DND-41 (cell line): Measurements from ENCODE around the gene CENPH.
"Not testable (repeated sequence)": the region's sequence is repeated elsewhere in the genome, so short reads cannot be mapped to it uniquely, and the experiment has no call there.

Experiments used
- CTCF ChIP-seq: IDR thresholded peaks from 2 replicates; pipeline ENCODE4 v1.5.1; 2012; ENCODE audit warnings: borderline replicate concordance, low read length, moderate library complexity, mild to moderate bottlenecking; ENCODE audit not compliant: poor library complexity, severe bottlenecking; ENCODE audit errors: extremely low read depth
- EZH2 ChIP-seq: IDR thresholded peaks from 3 replicates; pipeline ENCODE4 v1.6.1; 2012; ENCODE audit warnings: borderline replicate concordance, low read depth, mild to moderate bottlenecking, moderate library complexity, low read length, inconsistent platforms; ENCODE audit not compliant: severe bottlenecking

GRCh38 chr5:69181659-69182293 lies 7.6 kb upstream of the CENPH start:
- not testable (repeated sequence) for TF ChIP-seq EZH2, CTCF
